ENCODE measurements around the gene HSDL1.
"Not testable (repeated sequence)": the region's sequence is repeated elsewhere in the genome, so short reads cannot be mapped to it uniquely, and the experiment has no call there.

HSDL1 gene

GRCh38 chr16:84138824-84139627, 6.0 kb downstream of the HSDL1 start:
- no peak for DNase-seq (ENCODE audit: low read depth)

GRCh38 chr16:84138500-84138823, 6.5 kb downstream of the HSDL1 start:
- DNase-seq (ENCODE audit: low read depth): no peak

GRCh38 chr16:84137769-84138357, 7.1 kb downstream of the HSDL1 start:
- no peak for DNase-seq (ENCODE audit: low read depth)

- no peak for DNase-seq (ENCODE audit: low read depth)
Measured at GRCh38 chr16:84137287-84137686, 7.7 kb downstream of the HSDL1 start.

GRCh38 chr16:84136331-84137125, 8.4 kb downstream of the HSDL1 start:
- no peak for DNase-seq (ENCODE audit: low read depth)

- no peak for DNase-seq (ENCODE audit: low read depth)
Measured at GRCh38 chr16:84132527-84133285, 12.3 kb downstream of the HSDL1 start.

GRCh38 chr16:84131117-84131516, 13.9 kb downstream of the HSDL1 start:
- DNase-seq (ENCODE audit: low read depth): no peak

GRCh38 chr16:84124257-84125073, 20.5 kb downstream of the HSDL1 start:
- DNase-seq (ENCODE audit: low read depth): no peak

GRCh38 chr16:84121007-84121406, 24.0 kb downstream of the HSDL1 start:
- no peak for DNase-seq (ENCODE audit: low read depth)

GRCh38 chr16:84120023-84120422, 25.0 kb downstream of the HSDL1 start:
- no peak for DNase-seq (ENCODE audit: low read depth)

GRCh38 chr16:84119368-84119767, 25.6 kb downstream of the HSDL1 start:
- DNase-seq (ENCODE audit: low read depth): no peak

- DNase-seq (ENCODE audit: low read depth): not testable (repeated sequence)
Measured at GRCh38 chr16:84118315-84118714, 26.7 kb downstream of the HSDL1 start.

GRCh38 chr16:84117494-84117843, 27.5 kb downstream of the HSDL1 start:
- peak; percentile 14 for DNase-seq (ENCODE audit: low read depth)

- peak; percentile 97 for DNase-seq (ENCODE audit: low read depth)
Measured at GRCh38 chr16:84116720-84117493, 28.1 kb downstream of the HSDL1 start, which contains the start of gene MBTPS1. TSS of gene MBTPS1 (minus strand) at chr16:84116942. CDS start at chr16:84101783, 15,159 bp downstream.

GRCh38 chr16:84115919-84116719, 28.9 kb downstream of the HSDL1 start:
- DNase-seq (ENCODE audit: low read depth): peak; percentile 38

- not testable (repeated sequence) for DNase-seq (ENCODE audit: low read depth)
Measured at GRCh38 chr16:84111949-84112348, 33.0 kb downstream of the HSDL1 start.

GRCh38 chr16:84111525-84111924, 33.5 kb downstream of the HSDL1 start:
- DNase-seq (ENCODE audit: low read depth): no peak

GRCh38 chr16:84110527-84110926, 34.5 kb downstream of the HSDL1 start:
- DNase-seq (ENCODE audit: low read depth): no peak

- DNase-seq (ENCODE audit: low read depth): no peak
Measured at GRCh38 chr16:84109598-84110335, 35.2 kb downstream of the HSDL1 start.

All from activated T-cell treated with anti-CD3 and anti-CD28 coated beads for 1 hour (primary cell).